ENCODE results near the gene KMT2C. TPM values are rescaled to one million over a fixed set of nuclear protein-coding genes. Genes with fewer than 3 reads are reported as not detected.
"Not testable (repeated sequence)": the region's sequence is repeated elsewhere in the genome, so short reads cannot be mapped to it uniquely, and the experiment has no call there.

KMT2C gene
- total and polyA plus RNA-seq, 2 of the 8 experiments (the other 6 are each of a cell fraction or from before 2014, with no cell fraction given): 9.1 to 40.8 TPM

GRCh38 chr7:152436931-152437575 lies 1.2 kb upstream of the KMT2C start:
- Histone ChIP-seq H2AFZ (ENCODE audit: low read length) (peak overlapping the region; percentile 73; the same call in 1 of the 2 replicates), H3K9ac (replicated peaks in 1 of 4; ENCODE audit: extremely low read depth in 1 of 4, low read depth in 3 of 4, low read length in 3 of 4) (peak overlapping the region in 1 of 4 experiments; percentile 36; a peak in 1 of 7 replicates), H3K4me2 (ENCODE audit: insufficient read depth in 1 of 2, low read depth in 2 of 2, low read length in 2 of 2) (peak overlapping the region; percentile 59 to 70), H3K79me2 (ENCODE audit: control insufficient read depth in 1 of 2, insufficient read depth in 2 of 2, low read length in 2 of 2) (peaks cover 4 to 28% of the 10 kb centered on the region in 2 experiments), H4K5ac (ENCODE audit: insufficient read length, low read depth, low read length) (peak overlapping the region; percentile 57), H4K8ac (ENCODE audit: extremely low read depth, insufficient read depth, low read length) (peak overlapping the region; percentile 28; the same call in 1 of the 2 replicates), H3K4me3 (ENCODE audit: extremely low read depth in 1 of 4, insufficient read depth in 2 of 4, low read depth in 3 of 4, low read length in 4 of 4) (peak overlapping the region; percentile 41 to 72 (median 48))
- H3K9me3 ChIP-seq (ENCODE audit: insufficient read depth in 2 of 2, low read depth in 1 of 2, low read length in 1 of 2); H3K4me1 ChIP-seq (replicated peaks in 1 of 4; ENCODE audit: control insufficient read depth in 3 of 4, insufficient read depth in 4 of 4, low read length in 3 of 4); H3K23ac ChIP-seq (ENCODE audit: insufficient read length); FAIRE-seq; H2BK5ac ChIP-seq (ENCODE audit: low read depth, low read length); H2BK120ac ChIP-seq (replicated peaks; ENCODE audit: low read depth, low read length); H3K14ac ChIP-seq (ENCODE audit: insufficient read length); H3K4ac ChIP-seq (replicated peaks; ENCODE audit: insufficient read length, low read depth, low read length); H2BK15ac ChIP-seq (ENCODE audit: low read length); DNase-seq (ENCODE audit: low read depth in 1 of 2, low spot score in 2 of 2); H2BK12ac ChIP-seq (ENCODE audit: low read depth, low read length); H2BK20ac ChIP-seq (ENCODE audit: low read length); H3K56ac ChIP-seq (replicated peaks; ENCODE audit: insufficient read length, low read depth, low read length); H3K18ac ChIP-seq (ENCODE audit: extremely low read depth, low read length); H3K36me3 ChIP-seq (ENCODE audit: control insufficient read depth in 2 of 4, insufficient read depth in 4 of 4, low read length in 3 of 4); H3K23me2 ChIP-seq (ENCODE audit: low read depth, low read length); H2AK5ac ChIP-seq (ENCODE audit: low read depth, low read length); H3K27ac ChIP-seq (ENCODE audit: low read depth, low read length); H4K91ac ChIP-seq (replicated peaks; ENCODE audit: insufficient read length, low read length); H3K79me1 ChIP-seq (ENCODE audit: low read depth, low read length); H4K20me1 ChIP-seq (replicated peaks in 1 of 2; ENCODE audit: control insufficient read depth in 1 of 2, insufficient read depth in 2 of 2, low read length in 2 of 2); H3K27me3 ChIP-seq (replicated peaks in 1 of 4; ENCODE audit: control insufficient read depth in 3 of 4, extremely low read depth in 1 of 4, insufficient read depth in 3 of 4, low read length in 3 of 4): not testable (repeated sequence)
- ChIA-PET CTCF (ENCODE audit: partially characterized antibody) (interaction anchor here (1.1 kb wide), 1 partner anchor 30 kb away, joined by 4 read pairs; no protein-coding TSS in a partner anchor), POLR2A (ENCODE audit: partially characterized antibody) (interaction anchor here (0.6 to 1.5 kb wide), 2 partner anchors 15 to 568 kb away, joined by 3 read pairs; no protein-coding TSS in a partner anchor)
- WGBS, 2 experiments (ENCODE audit: extremely low coverage in 1 of 2, insufficient coverage in 1 of 2, insufficient read length in 1 of 2, insufficient replicate concordance in 2 of 2, low coverage in 1 of 2, low lambda C conversion rate in 2 of 2, missing lambda C conversion rate in 1 of 2): 18% methylated on average over 22 of the region's 22 CpGs; no CpG with 5 or more reads in 1 of the 2 experiments
- TF ChIP-seq KDM4A (IDR thresholded peaks at IDR 0.05; ENCODE audit: low read depth, low read length, severe bottlenecking): peak; percentile 51

Data from H1 (cell line).